Thyroid gland (tissue), 4 donors: ENCODE results near the gene SRSF8.

Experiments used
- CTCF ChIP-seq, 6 experiments: fragments of 200-600 bp in 3 of 6; fragments of 450-650 bp in 3 of 6; sonication (generic) in 3 of 6; IDR thresholded peaks; one replicate each; pipeline ENCODE4 v1.5.1; 2016 to 2019; ENCODE audit warnings: antibody characterized with exemption in 6 of 6, mild to moderate bottlenecking in 2 of 6, inconsistent platforms in 1 of 6, moderate library complexity in 1 of 6
- POLR2A ChIP-seq, 2 donors: fragments of 450-650 bp; IDR thresholded peaks; one replicate each; pipeline ENCODE4 v1.6.1; 2017; ENCODE audit warnings: antibody characterized with exemption in 2 of 2, mild to moderate bottlenecking in 2 of 2, moderate library complexity in 1 of 2

- TF ChIP-seq POLR2A (IDR thresholded peaks at IDR 0.05) (no peak), CTCF (IDR thresholded peaks at IDR 0.05) (no peak)
Observed at GRCh38 chr11:95076981-95077380, 10.3 kb downstream of the SRSF8 start.
